Measurements from ENCODE around the gene CD2. TPM values are rescaled to one million over a fixed set of nuclear protein-coding genes. Genes with fewer than 3 reads are reported as not detected.

CD2 gene
- total RNA-seq, 1 experiment from 2014 or later, result 0.10 TPM

- Histone ChIP-seq H3K36me3 (ENCODE audit: control insufficient read depth, insufficient read depth, low read length) (no peaks in the 10 kb centered on the region), H3K27ac (ENCODE audit: low read length) (no peak overlapping the region), H3K9me3 (ENCODE audit: control insufficient read depth, insufficient read depth, low read depth, low read length) (0 out of 2 replicates have a peak, but pooled peaks cover 3% of the 10 kb centered on the region), H3K4me3 (ENCODE audit: low read depth in 2 of 2, low read length in 2 of 2) (no peak overlapping the region), H3K4me1 (ENCODE audit: control insufficient read depth, insufficient read depth, low read length) (no peaks in the 10 kb centered on the region), H3K27me3 (ENCODE audit: control insufficient read depth, insufficient read depth, low read length) (no peaks in the 10 kb centered on the region)
- intact Hi-C loops (cut with micrococcal nuclease; ENCODE audit: unreplicated experiment), result no loop called here
- no peak for DNase-seq (ENCODE audit: low read depth, low spot score)
- TF ChIP-seq TCF7L2 (IDR thresholded peaks at IDR 0.05; ENCODE audit: low read depth, low read length) (no peak), SIN3A (IDR thresholded peaks at IDR 0.05; ENCODE audit: borderline replicate concordance, insufficient read depth, low read depth, low read length) (no peak), REST (IDR thresholded peaks at IDR 0.05; ENCODE audit: insufficient read depth in 1 of 2, low read depth in 2 of 2, low read length in 1 of 2) (no peak), CTCF (IDR thresholded peaks at IDR 0.05) (no peak), POLR2AphosphoS5 (IDR thresholded peaks at IDR 0.05; ENCODE audit: low read depth, low read length) (no peak)
- ATAC-seq, result no peak
- ChIA-PET POLR2A (interaction anchor here (0.6 kb wide), 1 partner anchor 17 kb away, joined by 7 read pairs; no protein-coding TSS in a partner anchor), CTCF (no interaction called here)
- in situ Hi-C loops (cut with HindIII; ENCODE audit: low pct_unique_long_range_greater_than_20kb, low sequenced_read_pairs), result no loop called here
- BruUV-seq (replicated peaks), result no TSS peak
Measured at GRCh38 chr1:116741836-116742565, 12.2 kb upstream of the CD2 start.

GRCh38 chr1:116743535-116743934 lies 10.7 kb upstream of the CD2 start:
- no peak for TF ChIP-seq POLR2AphosphoS5 (IDR thresholded peaks at IDR 0.05; ENCODE audit: low read depth, low read length)
- no peak for TF ChIP-seq REST (IDR thresholded peaks at IDR 0.05; ENCODE audit: insufficient read depth in 1 of 2, low read depth in 2 of 2, low read length in 1 of 2)
- in situ Hi-C loops (cut with HindIII; ENCODE audit: low pct_unique_long_range_greater_than_20kb, low sequenced_read_pairs) (no loop called here), intact Hi-C loops (cut with micrococcal nuclease; ENCODE audit: unreplicated experiment) (no loop called here)
- DNase-seq (ENCODE audit: low read depth, low spot score) (no peak), ATAC-seq (no peak)
- H3K4me1 ChIP-seq (ENCODE audit: control insufficient read depth, insufficient read depth, low read length), result no peaks in the 10 kb centered on the region
- ChIA-PET POLR2A (interaction anchor here (0.5 kb wide), 1 partner anchor 31 kb away, joined by 6 read pairs; no protein-coding TSS in a partner anchor), CTCF (no interaction called here)
- no peaks in the 10 kb centered on the region for H3K36me3 ChIP-seq (ENCODE audit: control insufficient read depth, insufficient read depth, low read length)
- 0 out of 2 replicates have a peak, but pooled peaks cover 3% of the 10 kb centered on the region for H3K9me3 ChIP-seq (ENCODE audit: control insufficient read depth, insufficient read depth, low read depth, low read length)
- H3K27ac ChIP-seq (ENCODE audit: low read length), result no peak overlapping the region
- no peak overlapping the region for H3K4me3 ChIP-seq (ENCODE audit: low read depth in 2 of 2, low read length in 2 of 2)
- no peaks in the 10 kb centered on the region for H3K27me3 ChIP-seq (ENCODE audit: control insufficient read depth, insufficient read depth, low read length)
- BruUV-seq (replicated peaks), result no TSS peak

Data from Panc1 (cell line).